Left lobe of liver (tissue), 2 donors: ENCODE data around the gene MAEL. TPM values are rescaled to one million over a fixed set of nuclear protein-coding genes. Genes with fewer than 3 reads are reported as not detected.

Experiments used
- ATAC-seq: fragments of 200-7000 bp; cut with Tn5 transposase; one replicate; pipeline ENCODE4 v1.9.1; 2020; ENCODE audit warnings: mild to moderate bottlenecking, moderate library complexity
- DNase-seq: peaks from one replicate; pipeline ENCODE4 v3.0.0-alpha.2; 2020; ENCODE audit warnings: low spot score
- total RNA-seq: library from RNA; stranded (reverse); gene quantifications from one replicate; pipeline ENCODE4 v1.2.1, GENCODE V29; 2021
- donor health status: DM: no; HTN: no; CAD: no; lungs with moderate emphysema.
- donor health status: DM: no; HTN: yes; CAD: no.

The MAEL gene
- total RNA-seq, 1 donor from 2014 or later, result 0.86 TPM

- DNase-seq (no peak), ATAC-seq (no peak)
Measured at GRCh38 chr1:167054946-167055630, 66.0 kb downstream of the MAEL start.

- no peak for ATAC-seq
- DNase-seq, result no peak
Measured at GRCh38 chr1:167056529-167057231, 67.6 kb downstream of the MAEL start.

- ATAC-seq, result peak; percentile 87
- DNase-seq, result peak; percentile 60
Measured at GRCh38 chr1:167057241-167057688, 68.2 kb downstream of the MAEL start.

- peak; percentile 87 for ATAC-seq
- DNase-seq, result peak; percentile 71
Measured at GRCh38 chr1:167059045-167059808, 70.1 kb downstream of the MAEL start.

GRCh38 chr1:167059809-167060107, 70.7 kb downstream of the MAEL start:
- ATAC-seq (no peak), DNase-seq (no peak)

- DNase-seq (no peak), ATAC-seq (no peak)
Measured at GRCh38 chr1:167060141-167061072, 71.3 kb downstream of the MAEL start.

GRCh38 chr1:167061073-167061464, 72.0 kb downstream of the MAEL start:
- DNase-seq (no peak), ATAC-seq (no peak)

- no peak for DNase-seq
Measured at GRCh38 chr1:167064621-167065020, 75.5 kb downstream of the MAEL start.

GRCh38 chr1:167065471-167065870, 76.4 kb downstream of the MAEL start:
- DNase-seq (no peak), ATAC-seq (no peak)

More at GRCh38 chr1:167064621-167065020, 75.5 kb downstream of the MAEL start:
- no peak for ATAC-seq

- ATAC-seq (peak; percentile 100), DNase-seq (peak; percentile 79)
Measured at GRCh38 chr1:167066333-167067122, 77.4 kb downstream of the MAEL start.

GRCh38 chr1:167067904-167068303, 78.8 kb downstream of the MAEL start:
- ATAC-seq, result no peak
- DNase-seq, result no peak

GRCh38 chr1:167068761-167069160, 79.7 kb downstream of the MAEL start:
- DNase-seq (no peak), ATAC-seq (no peak)

- ATAC-seq (no peak), DNase-seq (no peak)
Measured at GRCh38 chr1:167071286-167071685, 82.2 kb downstream of the MAEL start.

Other genes starting within 250 kb of the MAEL start
- 10.1 TPM for gene POGK, start 149.8 kb upstream of the MAEL start, total RNA-seq
- gene TADA1, start 113.0 kb upstream of the MAEL start, total RNA-seq, result 14.2 TPM
- 3.3 TPM for gene ILDR2, start 13.7 kb upstream of the MAEL start, total RNA-seq
- 0.20 TPM for gene GPA33, start 101.1 kb downstream of the MAEL start, total RNA-seq
- not detected for gene STYXL2, start 104.8 kb downstream of the MAEL start, total RNA-seq
- gene POU2F1, start 231.6 kb downstream of the MAEL start, total RNA-seq, result 4.7 TPM